ENCODE data around the gene RERE.
"Not testable (repeated sequence)": the region's sequence is repeated elsewhere in the genome, so short reads cannot be mapped to it uniquely, and the experiment has no call there.

GRCh38 chr1:8380310-8380709 is 437.1 kb downstream of the RERE start:
- TF ChIP-seq CTCF (conservative IDR thresholded peaks at IDR 0.05; ENCODE audit: low read length); EZH2phosphoT487 (IDR thresholded peaks at IDR 0.05; ENCODE audit: borderline replicate concordance, low read depth, low read length): not testable (repeated sequence)

All from OCI-LY7 (cell line).